Ramos (cell line): ENCODE results near the gene CDH5.

Experiments
- in situ Hi-C: fragments of 300-500 bp; cut with MboI; formaldehyde crosslinking; loops from one replicate; pipeline ENCODE4 v1.14.3; 2022; ENCODE audit warnings: low sequenced_read_pairs; ENCODE audit not compliant: unreplicated experiment

CDH5 gene

DNA sequence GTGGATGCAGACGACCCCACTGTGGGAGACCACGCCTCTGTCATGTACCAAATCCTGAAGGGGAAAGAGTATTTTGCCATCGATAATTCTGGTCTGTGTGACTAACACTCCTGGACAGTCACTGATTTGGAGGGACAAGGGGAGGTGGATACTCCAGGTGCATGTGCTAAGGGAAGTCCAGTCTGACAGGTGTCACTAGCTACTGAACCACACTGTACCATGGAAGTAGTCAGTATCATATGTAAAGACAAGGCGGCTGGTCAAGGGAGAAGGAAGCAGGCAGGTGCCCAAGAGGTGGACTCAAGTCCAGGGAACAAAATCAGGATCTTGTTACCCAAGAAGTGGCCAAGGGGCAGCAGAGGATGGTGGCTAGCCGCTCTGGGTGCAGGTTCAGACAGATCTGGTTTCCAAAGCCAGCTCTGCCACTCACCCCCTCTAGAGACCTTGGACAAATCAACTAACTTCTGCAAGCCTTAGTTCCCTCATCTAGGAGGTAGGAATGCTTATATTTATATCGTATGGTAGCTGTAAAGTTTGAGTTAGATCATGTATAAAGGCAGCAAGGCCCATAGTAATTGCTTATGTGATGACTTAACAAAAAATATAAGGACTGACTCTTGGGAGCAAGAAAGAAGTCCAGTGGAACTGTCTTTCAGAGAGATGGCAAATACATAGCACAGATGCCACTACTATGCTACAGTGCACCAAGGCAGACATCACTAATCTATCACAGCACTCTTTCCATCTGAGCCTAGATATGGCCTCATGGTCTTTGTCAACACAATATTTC lies 22.1 kb downstream of the CDH5 start:
- in situ Hi-C loops, result no loop called here

DNA sequence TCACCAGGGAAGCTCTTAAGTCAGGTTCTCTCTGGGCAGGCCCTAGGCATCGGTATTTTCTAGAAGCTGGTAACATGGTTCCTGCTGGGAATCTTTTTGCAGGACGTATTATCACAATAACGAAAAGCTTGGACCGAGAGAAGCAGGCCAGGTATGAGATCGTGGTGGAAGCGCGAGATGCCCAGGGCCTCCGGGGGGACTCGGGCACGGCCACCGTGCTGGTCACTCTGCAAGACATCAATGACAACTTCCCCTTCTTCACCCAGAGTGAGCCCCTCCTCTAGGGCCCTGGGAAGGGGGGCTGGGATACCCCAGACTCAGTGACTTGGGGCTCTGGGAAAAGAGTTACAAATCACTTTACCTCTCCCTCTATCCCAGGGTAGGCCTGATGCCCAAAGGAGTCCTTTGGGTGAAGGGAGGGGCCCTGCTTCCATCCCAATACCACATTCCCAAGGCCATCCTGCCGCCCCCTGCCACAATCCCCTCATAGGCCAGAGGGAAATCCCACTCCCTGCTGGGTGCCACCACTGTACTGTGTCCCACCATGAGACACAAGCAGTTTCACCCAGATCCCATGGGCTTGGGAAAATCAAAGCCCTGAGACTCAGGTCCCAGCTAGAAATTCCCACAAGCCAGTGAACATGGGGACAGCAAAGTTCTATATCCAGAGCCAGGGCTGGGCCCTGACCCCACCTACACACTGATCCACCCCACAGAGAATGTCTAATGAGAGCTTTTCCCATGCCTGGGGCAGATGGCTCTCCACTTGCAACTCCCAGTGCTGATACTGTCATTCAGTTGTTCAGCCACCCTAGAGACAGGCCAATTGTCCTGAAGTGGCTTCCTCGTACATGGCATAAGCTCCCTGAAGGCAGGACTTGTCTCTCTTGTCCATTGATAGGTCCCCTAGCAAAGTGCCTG lies 23.0 kb downstream of the CDH5 start:
- in situ Hi-C loops, result no loop called here

GRCh38 chr16:66390346-66391108 lies 24.0 kb downstream of the CDH5 start:
- in situ Hi-C loops, result no loop called here

- in situ Hi-C loops, result no loop called here
Observed at GRCh38 chr16:66391726-66392670, 25.5 kb downstream of the CDH5 start.

DNA sequence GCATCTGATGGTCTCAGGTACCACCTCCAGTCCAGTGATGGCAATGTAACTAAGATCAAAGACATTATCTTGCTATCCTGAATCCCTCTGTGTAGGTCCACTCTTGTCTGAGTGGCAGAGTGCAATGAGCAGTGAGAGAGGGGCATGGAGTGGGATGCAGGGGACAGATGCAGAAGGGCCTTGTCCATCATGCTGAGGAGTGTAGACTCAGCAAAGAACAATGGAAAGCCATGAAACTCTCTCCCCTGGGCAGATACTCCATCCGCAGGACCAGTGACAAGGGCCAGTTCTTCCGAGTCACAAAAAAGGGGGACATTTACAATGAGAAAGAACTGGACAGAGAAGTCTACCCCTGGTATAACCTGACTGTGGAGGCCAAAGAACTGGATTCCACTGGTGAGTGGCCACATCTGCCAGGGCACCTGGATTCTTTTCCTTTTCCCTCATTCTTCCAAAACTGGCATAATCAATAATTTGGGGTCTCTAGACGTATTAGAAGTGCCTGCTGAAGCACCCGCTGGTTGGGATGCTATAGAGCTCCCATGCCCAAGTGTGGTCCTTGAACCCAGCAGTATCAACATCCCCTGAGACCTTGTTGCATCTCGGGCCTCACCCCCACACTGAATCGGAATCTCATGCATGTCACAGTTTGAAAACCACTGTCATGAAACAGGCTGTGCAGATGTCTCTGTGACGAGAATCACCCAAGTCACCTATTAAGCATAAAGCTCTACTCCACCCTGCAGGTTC lies 29.5 kb downstream of the CDH5 start:
- in situ Hi-C loops, result no loop called here

DNA sequence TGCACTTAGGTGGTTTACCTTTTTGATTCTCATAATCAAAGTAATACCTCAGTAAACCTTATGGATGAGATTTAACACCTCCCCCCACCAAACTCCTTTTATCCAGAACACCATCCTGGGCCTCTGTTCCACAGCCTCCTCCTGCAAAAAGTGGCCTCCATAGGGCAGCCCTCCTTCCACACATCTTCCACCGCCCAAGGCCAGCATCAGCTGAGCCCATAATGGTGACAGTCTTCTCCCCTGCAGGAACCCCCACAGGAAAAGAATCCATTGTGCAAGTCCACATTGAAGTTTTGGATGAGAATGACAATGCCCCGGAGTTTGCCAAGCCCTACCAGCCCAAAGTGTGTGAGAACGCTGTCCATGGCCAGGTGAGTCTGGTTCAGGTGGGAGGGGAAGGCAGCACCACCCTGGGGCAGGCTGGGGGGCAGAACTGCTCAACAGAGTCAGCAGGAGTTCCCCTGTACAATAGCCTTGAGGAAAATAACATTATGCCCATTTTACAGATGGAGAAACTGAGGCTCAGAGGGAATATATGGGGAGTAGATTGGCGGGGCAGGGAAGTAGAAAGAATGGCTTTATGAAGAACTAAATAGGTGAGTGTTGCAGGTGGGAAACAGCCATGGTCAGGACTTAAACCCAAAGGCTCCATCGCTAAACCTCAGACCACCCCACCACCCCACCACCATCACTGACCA lies 31.4 kb downstream of the CDH5 start:
- in situ Hi-C loops, result no loop called here

DNA sequence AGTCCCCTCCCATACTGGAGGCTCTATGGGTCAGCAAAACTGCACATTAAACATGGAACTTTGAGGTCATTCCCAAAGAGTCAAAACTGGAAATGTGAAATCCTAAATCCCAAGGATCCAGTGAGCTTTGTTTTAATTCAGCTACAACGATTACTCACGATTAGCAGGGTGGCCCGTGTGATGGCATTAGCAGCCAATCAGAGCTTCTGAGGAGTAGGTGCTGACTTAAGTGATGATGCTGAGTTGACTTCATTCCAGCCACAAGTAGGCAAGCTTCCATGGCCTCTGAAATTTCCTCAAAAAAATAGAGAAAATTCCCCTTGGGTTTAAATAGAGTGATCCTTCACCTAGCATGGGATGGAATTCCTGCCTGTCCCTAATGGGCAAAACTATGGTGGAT lies 32.5 kb downstream of the CDH5 start:
- in situ Hi-C loops, result no loop called here

DNA sequence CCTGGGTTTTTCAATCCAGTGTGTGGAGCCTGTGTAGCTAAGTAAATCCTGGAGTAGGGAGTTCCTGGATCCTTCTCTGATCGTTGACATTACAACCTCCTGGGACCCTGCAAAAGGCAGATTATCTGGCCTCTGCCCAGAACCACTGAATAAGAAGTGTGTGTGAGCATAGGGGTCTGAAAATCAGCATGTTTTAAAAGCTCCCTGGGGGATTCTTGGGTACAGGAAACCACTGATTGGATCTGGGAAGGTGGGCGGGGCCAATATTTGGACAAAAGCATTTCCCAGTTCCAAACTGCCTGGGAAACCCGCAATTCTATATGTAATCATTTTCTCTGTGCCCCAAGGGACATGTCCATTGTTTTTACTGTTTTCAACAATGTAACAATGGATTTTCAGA lies 33.4 kb downstream of the CDH5 start:
- in situ Hi-C loops, result loop anchor here (25.0 kb wide), 1 partner anchor 337 kb away; no protein-coding TSS in a partner anchor

- in situ Hi-C loops, result loop anchor here (25.0 kb wide), 1 partner anchor 337 kb away; no protein-coding TSS in a partner anchor
Observed at GRCh38 chr16:66400503-66401380, 34.3 kb downstream of the CDH5 start.

DNA sequence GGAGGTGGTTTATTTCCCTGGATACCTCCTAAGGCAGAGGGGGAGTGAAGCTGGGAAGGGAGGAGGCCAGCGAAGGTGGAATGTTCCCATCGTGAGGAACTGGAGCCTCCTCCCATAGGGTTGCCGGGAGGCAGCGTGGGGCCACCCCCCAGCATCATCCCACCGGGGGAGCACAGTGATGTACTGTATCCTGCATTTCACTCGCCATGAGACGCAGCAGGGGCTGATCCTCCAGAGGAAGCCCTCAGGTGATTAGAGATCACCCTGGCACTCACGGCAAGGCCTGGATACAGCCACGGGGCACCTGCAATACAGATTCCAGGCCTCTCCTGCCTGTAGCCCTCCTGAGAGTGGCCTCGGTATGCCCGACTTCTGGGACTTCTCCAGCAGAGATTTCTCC lies 35.1 kb downstream of the CDH5 start:
- in situ Hi-C loops, result loop anchor here (25.0 kb wide), 1 partner anchor 336 kb away; no protein-coding TSS in a partner anchor

- in situ Hi-C loops, result loop anchor here (25.0 kb wide), 1 partner anchor 335 kb away; no protein-coding TSS in a partner anchor
Observed at GRCh38 chr16:66402166-66402565, 35.7 kb downstream of the CDH5 start.

DNA sequence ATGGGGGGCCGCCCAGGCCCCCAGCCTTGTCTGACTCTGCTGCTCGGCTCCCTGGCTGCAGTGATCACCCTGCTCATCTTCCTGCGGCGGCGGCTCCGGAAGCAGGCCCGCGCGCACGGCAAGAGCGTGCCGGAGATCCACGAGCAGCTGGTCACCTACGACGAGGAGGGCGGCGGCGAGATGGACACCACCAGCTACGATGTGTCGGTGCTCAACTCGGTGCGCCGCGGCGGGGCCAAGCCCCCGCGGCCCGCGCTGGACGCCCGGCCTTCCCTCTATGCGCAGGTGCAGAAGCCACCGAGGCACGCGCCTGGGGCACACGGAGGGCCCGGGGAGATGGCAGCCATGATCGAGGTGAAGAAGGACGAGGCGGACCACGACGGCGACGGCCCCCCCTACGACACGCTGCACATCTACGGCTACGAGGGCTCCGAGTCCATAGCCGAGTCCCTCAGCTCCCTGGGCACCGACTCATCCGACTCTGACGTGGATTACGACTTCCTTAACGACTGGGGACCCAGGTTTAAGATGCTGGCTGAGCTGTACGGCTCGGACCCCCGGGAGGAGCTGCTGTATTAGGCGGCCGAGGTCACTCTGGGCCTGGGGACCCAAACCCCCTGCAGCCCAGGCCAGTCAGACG lies 36.2 kb downstream of the CDH5 start:
- in situ Hi-C loops, result loop anchor here (25.0 kb wide), 1 partner anchor 335 kb away; no protein-coding TSS in a partner anchor

- in situ Hi-C loops, result loop anchor here (25.0 kb wide), 1 partner anchor 334 kb away; no protein-coding TSS in a partner anchor
Observed at GRCh38 chr16:66403531-66404145, 37.1 kb downstream of the CDH5 start.

DNA sequence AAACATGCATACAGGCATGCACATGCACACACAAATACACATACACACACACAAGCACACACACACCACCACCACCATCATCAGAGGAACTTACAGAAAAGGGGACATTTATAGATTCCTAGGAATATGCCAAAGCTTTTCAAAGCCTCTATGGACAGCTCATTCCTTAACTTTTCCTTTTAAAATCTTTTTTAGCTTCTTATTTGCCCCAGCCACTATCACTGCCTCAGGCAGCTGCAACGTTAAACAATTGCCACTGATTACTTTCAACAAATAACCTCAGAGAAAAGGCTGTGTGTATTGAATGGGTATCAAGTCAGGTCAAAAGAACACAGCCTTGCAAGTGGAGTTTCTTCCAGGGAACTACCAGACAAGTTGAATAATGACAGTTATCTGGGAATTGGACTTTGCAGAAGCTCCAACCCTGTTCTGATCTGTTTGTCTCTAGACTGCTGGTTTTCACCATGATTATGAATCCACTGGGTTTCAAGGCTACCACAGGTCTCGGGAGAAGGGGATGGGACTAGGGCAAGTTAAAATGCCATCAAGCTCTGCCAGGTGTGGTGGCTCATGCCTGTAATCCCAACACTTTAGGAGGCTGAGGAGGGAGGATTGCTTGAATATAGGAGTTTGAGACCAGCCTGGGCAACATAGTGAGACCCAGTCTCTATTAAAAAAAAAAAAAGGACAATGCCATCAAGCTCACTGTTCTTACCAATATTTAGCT lies 38.7 kb downstream of the CDH5 start:
- in situ Hi-C loops, result loop anchor here (5.0 to 25.0 kb wide), 2 partner anchors 197 to 332 kb away; partner anchors contain the start of gene CMTM3

DNA sequence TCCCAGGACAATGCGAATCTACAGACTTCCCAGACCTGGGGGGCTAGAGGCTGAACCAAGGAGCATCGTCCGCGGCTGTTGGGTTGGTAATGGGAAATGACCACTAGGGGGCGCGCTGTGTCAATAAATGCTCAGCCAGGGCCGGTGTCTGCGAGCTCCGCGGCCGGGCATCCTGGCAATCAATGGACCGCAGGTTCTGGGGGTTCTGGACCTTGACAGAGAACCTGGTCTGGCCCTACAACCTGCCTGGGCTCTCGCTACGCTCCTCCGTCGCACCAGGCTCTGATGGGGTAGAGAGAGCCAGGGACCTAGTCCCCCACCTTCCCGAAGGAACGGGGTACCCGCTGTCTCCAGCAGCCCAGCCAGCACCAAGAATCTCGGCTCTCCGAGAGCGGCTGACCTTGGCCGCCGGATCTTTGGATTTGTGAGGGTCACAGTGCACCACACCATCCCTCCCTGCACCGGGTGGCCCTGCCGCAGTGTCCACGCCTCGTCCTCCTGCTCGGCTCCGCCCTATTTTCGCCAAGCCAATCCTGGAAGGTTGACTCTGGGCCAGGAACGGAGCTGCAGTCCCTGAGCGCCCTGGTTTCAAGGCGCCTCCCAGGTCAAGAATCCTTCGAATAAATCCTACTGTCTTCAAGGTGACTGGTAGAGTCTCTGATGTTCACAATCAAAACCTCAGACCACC lies 40.2 kb downstream of the CDH5 start:
- in situ Hi-C loops, result loop anchor here (5.0 to 25.0 kb wide), 2 partner anchors 196 to 331 kb away; partner anchors contain the start of gene CMTM3
